HG02852 (cell line): ENCODE measurements around the gene LRP11.
"Not testable (repeated sequence)": the region's sequence is repeated elsewhere in the genome, so short reads cannot be mapped to it uniquely, and the experiment has no call there.

ENCODE experiments used
- ATAC-seq: cut with Tn5 transposase; IDR thresholded peaks from one replicate; pipeline ENCODE4 v1.9.1; 2021; ENCODE audit warnings: mild to moderate bottlenecking, moderate library complexity; ENCODE audit not compliant: unreplicated experiment

Gene LRP11

DNA sequence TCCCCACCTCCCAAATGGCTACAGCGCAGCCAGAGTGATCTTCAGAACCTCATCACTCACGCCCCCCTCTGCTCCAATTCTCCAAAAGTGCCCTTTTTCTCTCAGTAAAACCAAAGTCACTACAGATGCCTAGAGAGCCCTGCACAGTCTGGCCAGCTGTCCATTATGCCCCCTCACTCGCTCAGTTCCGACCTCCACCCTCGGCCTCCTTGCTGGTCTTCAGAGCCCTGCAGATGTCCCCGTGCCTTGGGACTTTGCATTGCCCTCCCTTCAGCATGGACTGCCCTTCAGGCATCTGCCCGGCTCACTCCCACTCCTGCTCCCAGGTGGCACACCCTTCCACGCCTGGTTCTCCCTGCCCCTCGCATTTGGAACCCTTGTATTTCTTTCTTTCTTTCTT, 34.8 kb upstream of the LRP11 start:
- no peak for ATAC-seq

DNA sequence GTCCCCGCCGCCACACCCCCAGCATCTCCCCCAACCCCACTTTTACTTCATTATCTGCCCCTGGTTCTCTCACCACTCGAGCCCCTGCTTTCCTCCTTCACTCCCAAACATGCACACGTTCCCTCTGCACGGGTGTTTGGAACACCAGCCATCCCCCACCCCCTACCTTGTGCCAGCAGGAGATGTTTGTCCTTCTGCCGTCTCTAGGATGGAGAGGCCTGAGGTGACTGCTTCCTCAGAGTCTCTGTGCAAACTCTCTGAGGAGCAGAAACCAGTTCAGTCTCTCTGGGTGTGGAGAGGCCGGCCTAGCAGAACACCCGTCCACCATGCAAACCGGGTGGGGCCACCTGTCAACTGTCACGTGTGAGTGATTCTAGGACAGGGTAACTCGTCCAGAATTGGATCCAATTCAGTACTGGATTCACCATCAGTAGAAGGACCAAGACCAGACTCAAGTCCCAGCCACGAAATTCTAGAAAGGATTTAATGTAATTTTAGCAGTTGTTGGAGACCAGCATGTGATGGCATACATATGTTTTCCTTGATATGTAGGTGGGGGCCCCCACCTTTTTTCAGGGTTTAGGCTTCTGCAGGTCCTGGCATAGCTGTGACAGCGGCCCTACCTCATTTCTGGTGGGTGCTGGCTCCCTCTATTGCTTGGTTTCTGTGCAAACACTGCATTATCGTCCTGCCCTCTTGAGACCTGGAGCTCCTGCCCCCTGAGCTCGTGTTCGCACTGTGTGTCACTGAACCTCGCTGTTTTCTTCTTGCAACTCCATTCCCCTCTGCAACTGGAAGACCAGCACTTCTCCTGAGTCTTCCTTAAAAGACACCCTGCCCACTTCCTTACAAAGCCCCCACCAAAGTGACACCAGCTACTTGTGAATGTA, 33.9 kb upstream of the LRP11 start, which contains the start of gene RAET1E:
TSS of gene RAET1E (minus strand) at position 259 of the 890 bp plus-strand sequence. CDS start 7,212 bp downstream, outside the sequence.
- no peak for ATAC-seq

GRCh38 chr6:149897015-149897697, 33.0 kb upstream of the LRP11 start:
- no peak for ATAC-seq

DNA sequence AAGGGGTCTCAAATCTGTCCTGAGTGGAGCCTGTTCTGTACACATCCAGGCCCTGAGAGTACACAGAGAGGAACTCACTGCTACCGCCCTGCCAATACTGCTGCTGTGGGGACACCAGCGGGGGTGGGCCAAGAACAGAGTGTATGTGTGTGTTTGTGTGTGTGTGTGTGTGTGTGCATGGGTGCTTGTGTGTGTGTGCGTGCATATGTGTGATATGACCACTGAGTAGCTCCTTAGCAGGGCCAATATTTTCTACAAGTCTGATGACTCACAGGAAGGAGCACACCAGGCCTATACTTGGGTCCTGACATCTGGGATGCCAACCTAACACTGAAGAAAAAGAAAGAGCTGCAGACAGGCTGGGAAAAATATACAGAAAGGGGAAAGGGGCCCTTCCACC, 32.3 kb upstream of the LRP11 start:
- no peak for ATAC-seq

GRCh38 chr6:149895833-149896271, 31.7 kb upstream of the LRP11 start:
- ATAC-seq, result no peak

- ATAC-seq, result no peak
Observed at GRCh38 chr6:149895048-149895590, 31.0 kb upstream of the LRP11 start.

DNA sequence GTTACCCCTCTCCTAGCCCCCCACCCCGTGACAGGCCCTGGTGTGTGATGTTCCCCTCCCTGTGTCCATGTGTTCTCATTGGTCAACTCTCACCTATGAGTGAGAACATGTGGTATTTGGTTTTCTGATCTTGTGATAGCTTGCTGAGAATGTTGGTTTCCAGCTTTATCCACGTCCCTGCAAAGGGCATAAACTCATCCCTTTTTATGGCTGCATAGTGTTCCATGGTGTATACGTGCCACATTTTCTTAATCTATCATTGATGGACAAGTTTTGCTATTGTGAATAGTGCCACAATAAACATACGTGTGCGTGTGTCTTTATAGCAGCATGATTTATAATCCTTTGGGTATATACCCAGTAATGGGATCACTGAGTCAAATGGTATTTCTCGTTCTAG, 27.7 kb upstream of the LRP11 start:
- ATAC-seq, result not testable (repeated sequence)

GRCh38 chr6:149891259-149891658, 27.1 kb upstream of the LRP11 start:
- no peak for ATAC-seq

DNA sequence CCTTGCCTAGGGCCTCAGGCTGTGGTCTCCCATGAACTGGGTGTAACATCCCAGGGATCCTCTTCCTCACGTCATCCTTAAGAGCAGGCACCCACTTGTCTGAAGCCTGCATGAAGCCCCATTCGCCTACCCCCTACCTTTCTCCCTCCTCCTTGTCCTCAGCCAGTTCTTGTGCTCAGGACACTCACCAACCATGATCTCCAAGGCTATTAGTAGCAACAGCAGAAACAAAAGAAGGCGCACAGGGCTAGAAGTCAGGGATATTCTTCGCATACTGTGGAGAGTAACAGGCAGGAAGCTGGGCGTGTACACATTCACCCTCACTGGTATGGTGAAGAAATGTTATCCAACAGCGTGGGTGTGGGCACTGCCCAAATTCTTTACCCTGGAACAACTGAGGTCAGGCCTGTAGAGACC, 26.5 kb upstream of the LRP11 start:
- ATAC-seq, result no peak

DNA sequence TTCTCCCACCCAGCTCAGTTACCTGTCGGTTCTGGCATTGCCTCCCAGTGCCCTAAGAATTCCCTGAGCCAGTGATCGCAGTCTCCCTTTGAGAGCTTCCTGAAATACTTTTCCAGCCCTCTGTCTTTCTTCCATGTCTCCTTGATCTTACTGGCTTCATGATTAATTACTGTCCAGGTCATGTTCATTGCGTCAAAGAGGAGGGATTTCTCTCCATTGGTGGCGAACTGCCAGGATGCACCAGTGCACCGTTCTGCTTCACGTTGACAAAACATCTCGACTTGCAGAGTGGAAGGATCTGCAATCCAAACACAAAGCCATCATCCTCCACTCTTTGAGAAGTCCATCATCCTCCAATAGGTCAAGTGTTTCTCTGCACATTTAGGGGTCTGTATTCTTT, 25.2 kb upstream of the LRP11 start:
- ATAC-seq, result no peak

DNA sequence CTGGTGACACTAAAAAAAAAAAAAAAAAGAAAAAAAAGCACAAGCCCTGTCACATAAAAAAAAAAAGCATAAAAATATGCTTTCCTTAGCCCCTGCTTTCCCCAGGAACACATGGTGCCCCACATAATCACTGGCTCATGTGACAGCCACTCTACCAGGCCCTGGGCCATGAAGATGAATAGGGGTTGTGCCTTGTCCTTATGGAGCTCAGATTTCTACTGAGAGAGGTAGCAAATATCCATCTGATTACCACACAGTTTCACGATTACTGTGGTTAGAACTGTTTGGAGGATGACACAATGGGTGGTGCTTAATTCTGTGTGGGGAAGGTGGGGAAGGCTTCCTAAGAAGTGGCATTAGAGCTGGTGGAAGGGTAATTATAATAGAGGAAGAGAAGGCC, 24.5 kb upstream of the LRP11 start:
- no peak for ATAC-seq

GRCh38 chr6:149888093-149888492, 23.9 kb upstream of the LRP11 start:
- ATAC-seq, result no peak

- no peak for ATAC-seq
Observed at GRCh38 chr6:149887343-149887742, 23.2 kb upstream of the LRP11 start.

DNA sequence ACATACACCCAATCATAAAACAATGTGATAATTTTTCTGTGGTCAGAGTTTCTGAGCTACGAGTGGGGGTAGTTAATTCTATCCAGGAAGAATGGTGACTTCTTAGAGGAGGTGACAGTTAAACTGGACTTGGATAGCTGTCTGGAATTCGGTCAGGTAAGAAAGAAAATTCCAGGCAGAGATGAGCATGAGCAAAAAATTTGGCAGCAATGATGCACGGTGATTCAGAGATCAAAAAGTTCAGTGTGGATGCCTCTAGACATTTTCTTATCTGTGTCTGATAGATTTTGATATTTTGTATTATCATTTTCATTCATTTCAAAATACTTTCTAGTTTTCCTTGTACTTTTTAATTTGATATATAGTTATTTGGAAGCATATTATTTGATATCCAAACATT, 21.7 kb upstream of the LRP11 start:
- ATAC-seq, result no peak

DNA sequence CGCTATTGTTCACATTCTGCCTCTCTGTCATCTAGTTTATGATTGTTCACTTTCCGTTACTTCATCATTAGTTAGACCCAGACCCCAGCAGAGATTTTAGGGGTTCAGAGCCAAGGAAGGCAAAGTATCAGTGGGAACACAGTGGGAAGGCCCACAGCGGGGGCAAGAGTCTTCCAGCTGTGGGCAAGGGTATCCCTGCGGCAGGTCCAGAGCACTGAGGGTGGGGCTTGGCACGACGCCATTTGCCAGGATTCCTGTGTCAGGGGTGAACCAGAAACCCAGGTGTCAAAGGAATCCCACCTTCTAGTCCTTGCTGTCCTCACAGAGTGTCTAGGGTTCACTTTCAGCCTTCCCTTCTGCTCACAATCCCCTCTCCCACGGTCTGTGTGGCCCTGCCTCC, 20.5 kb upstream of the LRP11 start:
- ATAC-seq, result no peak

DNA sequence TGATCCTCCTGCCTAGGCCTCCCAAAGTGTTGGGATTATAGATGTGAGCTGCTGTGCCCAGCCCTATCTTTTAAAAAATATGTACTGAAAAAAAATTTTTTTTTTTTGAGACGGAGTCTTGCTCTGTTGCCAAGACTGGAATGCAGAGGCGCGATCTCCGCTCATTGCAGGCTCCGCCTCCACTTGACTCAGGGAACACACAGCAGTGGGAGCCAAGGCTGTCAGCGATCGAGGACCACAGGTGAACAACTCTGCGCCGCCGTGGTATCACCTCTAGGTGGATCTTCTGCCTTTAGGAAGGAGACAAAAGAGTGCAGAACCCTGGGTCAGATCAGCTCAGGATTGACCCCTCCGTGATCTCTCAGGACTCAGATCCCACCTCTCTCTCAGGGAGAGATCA, 20.1 kb upstream of the LRP11 start:
- ATAC-seq, result no peak

DNA sequence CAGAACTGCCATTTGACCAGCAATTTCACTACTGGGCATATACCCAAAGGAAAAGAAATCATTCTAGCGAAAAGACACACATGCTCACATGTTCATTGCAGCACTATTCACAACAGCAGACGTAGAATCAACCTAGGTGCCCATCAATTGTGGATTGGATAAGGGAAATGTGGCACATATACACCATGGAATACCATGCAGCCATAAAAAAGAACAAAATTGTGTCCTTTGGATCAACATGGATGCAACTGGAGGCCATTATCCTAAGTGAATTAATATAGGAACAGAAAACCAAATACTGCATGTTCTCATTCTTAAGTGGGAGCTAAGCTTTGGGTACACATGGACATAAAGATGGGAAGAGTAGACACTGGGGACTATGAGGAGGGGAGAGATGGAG, 17.7 kb upstream of the LRP11 start:
- no peak for ATAC-seq

- no peak for ATAC-seq
Observed at GRCh38 chr6:149881066-149881766, 17.1 kb upstream of the LRP11 start.

- no peak for ATAC-seq
Observed at GRCh38 chr6:149877659-149878058, 13.5 kb upstream of the LRP11 start.

- no peak for ATAC-seq
Observed at GRCh38 chr6:149876241-149876933, 12.2 kb upstream of the LRP11 start.

DNA sequence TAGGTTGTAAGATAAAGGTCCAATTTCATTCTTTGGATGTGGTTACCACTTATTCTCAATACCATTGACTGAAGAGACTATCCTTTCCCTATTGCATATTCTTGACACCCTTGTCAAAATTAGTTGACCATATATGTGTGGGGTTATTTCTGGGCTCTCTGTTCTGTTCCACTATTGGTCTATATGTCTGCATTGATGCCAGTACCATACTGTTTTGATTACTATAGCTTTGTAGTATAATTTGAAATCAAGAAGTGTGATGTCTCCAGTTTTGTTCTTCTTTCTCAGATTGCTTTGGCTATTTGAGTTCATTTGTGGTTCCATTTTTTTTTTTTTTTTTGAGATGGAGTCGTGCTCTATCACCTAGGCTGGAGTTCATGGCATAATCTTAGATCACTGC, 8.1 kb upstream of the LRP11 start:
- ATAC-seq, result no peak
